ENCODE data around the gene TRAM2.

Gene TRAM2

DNA sequence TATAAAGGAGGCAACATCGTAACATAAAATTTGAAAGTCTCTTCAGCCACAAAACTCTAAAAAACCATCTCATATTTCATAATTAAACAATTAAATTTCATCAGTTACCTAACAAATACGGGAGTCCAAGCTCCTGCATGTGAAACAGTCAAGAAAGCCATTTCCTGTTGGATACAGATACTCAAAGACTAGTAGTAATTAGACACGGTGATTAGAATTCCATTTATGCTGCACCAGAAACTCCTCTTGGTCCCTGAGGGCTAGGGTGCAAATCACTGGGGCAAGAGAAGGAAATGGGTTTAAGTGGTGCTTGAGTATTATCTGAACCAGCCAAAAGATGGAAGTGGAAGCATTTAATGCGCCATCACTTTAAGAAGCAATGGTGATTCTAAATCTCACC lies 27.4 kb downstream of the TRAM2 start:
- Histone ChIP-seq H3K9me3 (replicated peaks in 1 of 11) (no peaks in the 10 kb centered on the region), H3K27ac (no peak overlapping the region), H3K36me3 (peaks cover 0 to 79% (median 29%) of the 10 kb centered on the region in 11 experiments; a peak in 13 of 22 replicates), H3K27me3 (no peaks in the 10 kb centered on the region), H3K4me1 (peaks cover 64 to 97% (median 92%) of the 10 kb centered on the region in 10 experiments), H3K4me3 (no peak overlapping the region), H4K20me1 (peaks cover 40 to 99% (median 90%) of the 10 kb centered on the region in 11 experiments; a peak in 18 of 22 replicates), H3K4me2 (peak overlapping the region in 9 of 11 experiments; percentile 23 to 64 (median 45); a peak in 15 of 22 replicates), H3K9ac (no peak overlapping the region)
- no peak for TF ChIP-seq Cebpa-rat (IDR thresholded peaks at IDR 0.05)

- H3K4me2 ChIP-seq = peak overlapping the region in 4 of 11 experiments; percentile 12 to 78 (median 64); a peak in 3 of 22 replicates
- peaks cover 62 to 97% (median 95%) of the 10 kb centered on the region in 10 experiments for H3K4me1 ChIP-seq
- no peak overlapping the region for H3K27ac ChIP-seq
- H3K27me3 ChIP-seq = no peaks in the 10 kb centered on the region
- H3K9ac ChIP-seq = no peak overlapping the region
- H3K4me3 ChIP-seq = no peak overlapping the region
- peaks cover 0 to 83% (median 26%) of the 10 kb centered on the region in 11 experiments; a peak in 13 of 22 replicates for H3K36me3 ChIP-seq
- TF ChIP-seq Cebpa-rat (IDR thresholded peaks at IDR 0.05) = no peak
- H3K9me3 ChIP-seq (replicated peaks in 1 of 11) = no peaks in the 10 kb centered on the region
- peaks cover 40 to 99% (median 88%) of the 10 kb centered on the region in 11 experiments; a peak in 18 of 22 replicates for H4K20me1 ChIP-seq
These were observed 27.9 kb downstream of the TRAM2 start for GRCh38 chr6:52548999-52549398.

- peak overlapping the region in 5 of 11 experiments; percentile 46 to 78 (median 56); a peak in 7 of 22 replicates for H3K4me2 ChIP-seq
- H3K9me3 ChIP-seq (replicated peaks in 1 of 11) = no peaks in the 10 kb centered on the region
- no peak overlapping the region for H3K27ac ChIP-seq
- peaks cover 38 to 99% (median 86%) of the 10 kb centered on the region in 11 experiments; a peak in 18 of 22 replicates for H4K20me1 ChIP-seq
- H3K4me3 ChIP-seq = no peak overlapping the region
- H3K36me3 ChIP-seq = peaks cover 0 to 90% (median 24%) of the 10 kb centered on the region in 11 experiments; a peak in 13 of 22 replicates
- no peak for TF ChIP-seq Cebpa-rat (IDR thresholded peaks at IDR 0.05)
- H3K4me1 ChIP-seq = peaks cover 58 to 97% (median 95%) of the 10 kb centered on the region in 10 experiments
- no peak overlapping the region for H3K9ac ChIP-seq
- no peaks in the 10 kb centered on the region for H3K27me3 ChIP-seq
These were observed 28.5 kb downstream of the TRAM2 start for GRCh38 chr6:52548353-52548713.

DNA sequence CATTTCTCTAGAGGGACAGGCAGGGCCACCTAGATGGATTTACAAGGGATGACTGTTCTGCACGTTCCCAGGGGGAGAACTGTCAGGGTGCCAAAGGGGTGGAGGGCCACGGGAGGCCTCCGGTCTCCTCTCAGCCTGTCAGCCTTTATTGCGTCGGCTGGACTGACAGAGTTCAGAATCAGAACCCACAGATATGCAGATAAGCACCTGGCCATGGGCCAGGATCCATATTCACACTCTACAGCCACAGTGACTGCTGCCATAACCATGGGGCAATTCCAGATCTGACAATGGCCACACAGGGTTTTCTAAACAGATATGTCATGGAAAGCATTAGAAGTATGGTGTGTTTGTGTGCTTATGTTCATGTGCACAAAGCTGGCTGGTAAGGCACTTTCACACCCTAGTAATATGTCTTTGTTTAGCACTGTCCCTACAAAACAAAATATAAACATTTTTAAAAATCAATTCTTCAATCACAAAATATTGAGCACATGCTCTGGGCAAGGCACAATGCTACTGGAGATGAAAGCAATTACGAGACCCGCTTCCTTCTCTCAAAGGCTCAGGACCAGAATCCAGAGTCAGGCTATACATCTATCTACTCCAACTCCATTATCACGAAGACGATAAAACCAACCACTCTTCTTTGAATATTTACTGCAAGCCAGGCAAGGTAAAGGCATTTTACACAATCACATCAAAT lies 29.1 kb downstream of the TRAM2 start:
- peaks cover 0 to 91% (median 24%) of the 10 kb centered on the region in 11 experiments; a peak in 13 of 22 replicates for H3K36me3 ChIP-seq
- H3K4me2 ChIP-seq = peak overlapping the region; percentile 18 to 78 (median 46); a peak in 20 of 22 replicates
- TF ChIP-seq Cebpa-rat (IDR thresholded peaks at IDR 0.05) = no peak
- 0 out of 22 replicates have a peak overlapping the region, but pooled peaks of 1 of the 11 experiments have one; percentile 16 for H3K9ac ChIP-seq
- H3K4me3 ChIP-seq = no peak overlapping the region
- H3K9me3 ChIP-seq (replicated peaks in 1 of 11) = no peaks in the 10 kb centered on the region
- H3K4me1 ChIP-seq = peaks cover 52 to 97% (median 91%) of the 10 kb centered on the region in 10 experiments
- H3K27me3 ChIP-seq = no peaks in the 10 kb centered on the region
- H3K27ac ChIP-seq = no peak overlapping the region
- peaks cover 33 to 98% (median 81%) of the 10 kb centered on the region in 11 experiments; a peak in 18 of 22 replicates for H4K20me1 ChIP-seq

GRCh38 chr6:52546678-52547077 lies 30.2 kb downstream of the TRAM2 start:
- Histone ChIP-seq H3K4me3 (no peak overlapping the region), H3K9me3 (replicated peaks in 1 of 11) (no peaks in the 10 kb centered on the region), H3K4me1 (peaks cover 43 to 91% (median 82%) of the 10 kb centered on the region in 10 experiments), H4K20me1 (peaks cover 22 to 98% (median 73%) of the 10 kb centered on the region in 11 experiments; a peak in 17 of 22 replicates), H3K4me2 (peak overlapping the region in 9 of 11 experiments; percentile 18 to 78 (median 49); a peak in 16 of 22 replicates), H3K27me3 (no peaks in the 10 kb centered on the region), H3K36me3 (peaks cover 0 to 90% (median 15%) of the 10 kb centered on the region in 11 experiments; a peak in 14 of 22 replicates), H3K27ac (peak overlapping the region in 2 of 11 experiments; percentile 8 to 16; a peak in 1 of 22 replicates), H3K9ac (no peak overlapping the region)
- no peak for TF ChIP-seq Cebpa-rat (IDR thresholded peaks at IDR 0.05)

DNA sequence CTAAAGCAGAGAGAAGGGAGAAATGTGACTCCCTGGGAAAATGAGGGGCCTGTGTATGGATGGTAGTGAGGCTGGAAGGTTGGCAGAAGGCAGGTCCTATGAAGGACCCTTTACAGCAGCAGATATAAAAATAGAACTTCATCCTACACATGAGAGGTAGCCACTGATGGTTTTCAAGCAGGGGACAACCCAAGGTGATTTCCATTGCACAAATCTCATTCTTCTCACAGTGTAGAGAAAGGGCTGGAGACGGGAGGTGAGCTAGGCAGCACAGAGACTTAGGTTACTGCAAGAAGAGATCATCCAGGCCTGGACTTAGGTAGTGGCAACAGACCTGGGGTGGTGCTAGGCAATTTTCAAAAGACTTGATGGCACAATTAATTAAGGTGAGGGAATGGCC lies 30.7 kb downstream of the TRAM2 start:
- H4K20me1 ChIP-seq = peaks cover 19 to 98% (median 68%) of the 10 kb centered on the region in 11 experiments; a peak in 17 of 22 replicates
- H3K36me3 ChIP-seq = peaks cover 0 to 90% (median 16%) of the 10 kb centered on the region in 11 experiments; a peak in 14 of 22 replicates
- H3K4me1 ChIP-seq = peaks cover 39 to 91% (median 77%) of the 10 kb centered on the region in 10 experiments
- no peaks in the 10 kb centered on the region for H3K27me3 ChIP-seq
- peak overlapping the region in 6 of 11 experiments; percentile 46 to 78 (median 62); a peak in 11 of 22 replicates for H3K4me2 ChIP-seq
- H3K9me3 ChIP-seq (replicated peaks in 1 of 11) = no peaks in the 10 kb centered on the region
- TF ChIP-seq Cebpa-rat (IDR thresholded peaks at IDR 0.05) = no peak
- H3K4me3 ChIP-seq = no peak overlapping the region
- H3K9ac ChIP-seq = no peak overlapping the region
- H3K27ac ChIP-seq = peak overlapping the region in 1 of 11 experiments; percentile 16; a peak in 1 of 22 replicates

GRCh38 chr6:52545406-52546119 lies 31.3 kb downstream of the TRAM2 start:
- no peak for TF ChIP-seq Cebpa-rat (IDR thresholded peaks at IDR 0.05)
- H3K4me3 ChIP-seq = no peak overlapping the region
- H3K36me3 ChIP-seq = peaks cover 0 to 91% (median 19%) of the 10 kb centered on the region in 11 experiments; a peak in 14 of 22 replicates
- peaks cover 46 to 91% (median 73%) of the 10 kb centered on the region in 10 experiments for H3K4me1 ChIP-seq
- peak overlapping the region in 9 of 11 experiments; percentile 16 to 78 (median 56); a peak in 15 of 22 replicates for H3K4me2 ChIP-seq
- H4K20me1 ChIP-seq = peaks cover 17 to 98% (median 65%) of the 10 kb centered on the region in 11 experiments; a peak in 17 of 22 replicates
- H3K27me3 ChIP-seq = no peaks in the 10 kb centered on the region
- no peak overlapping the region for H3K9ac ChIP-seq
- H3K9me3 ChIP-seq (replicated peaks in 1 of 11) = no peaks in the 10 kb centered on the region
- no peak overlapping the region; a peak in 1 of 22 replicates for H3K27ac ChIP-seq

DNA sequence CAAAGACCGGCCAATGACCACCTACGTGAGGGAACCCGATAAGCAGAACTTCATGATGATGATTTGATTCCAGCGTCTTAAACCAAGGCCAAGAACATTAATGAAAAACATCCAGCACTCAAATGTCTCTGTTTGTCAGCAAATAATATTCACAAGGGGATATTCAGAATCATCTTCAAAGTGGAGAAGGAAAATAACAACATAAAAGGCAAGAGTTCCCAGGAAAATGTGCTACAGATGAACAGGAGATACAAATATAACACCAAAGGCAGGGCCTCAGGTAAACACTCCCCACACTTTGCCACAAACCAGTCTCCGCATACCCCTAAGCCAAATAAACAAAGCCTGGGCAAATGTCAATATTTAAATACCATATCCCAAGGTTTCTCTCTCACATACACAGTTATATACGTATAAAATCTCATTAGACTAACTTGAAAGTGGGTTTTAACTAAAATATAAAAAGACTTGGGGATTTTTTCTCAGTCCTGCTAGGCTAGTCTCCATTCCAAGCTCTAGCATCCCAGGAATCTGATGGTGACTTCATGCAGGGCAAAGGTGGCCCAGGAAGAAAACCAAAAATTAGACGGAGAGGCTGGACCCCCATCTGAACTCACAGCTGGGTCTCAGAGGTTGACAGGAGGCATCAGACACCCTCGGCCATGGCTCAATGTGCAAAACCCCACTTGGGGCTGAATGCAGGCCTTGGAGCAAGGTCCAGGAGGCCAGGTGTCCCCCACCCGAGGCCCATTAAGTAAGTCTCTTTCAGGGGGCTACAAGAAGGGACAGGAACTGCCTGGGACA lies 32.1 kb downstream of the TRAM2 start:
- no peaks in the 10 kb centered on the region for H3K27me3 ChIP-seq
- no peak overlapping the region for H3K4me3 ChIP-seq
- H3K9ac ChIP-seq = no peak overlapping the region
- H3K36me3 ChIP-seq = peaks cover 0 to 83% (median 16%) of the 10 kb centered on the region in 11 experiments; a peak in 14 of 22 replicates
- peak overlapping the region in 10 of 11 experiments; percentile 28 to 78 (median 59); a peak in 19 of 22 replicates for H3K4me2 ChIP-seq
- H4K20me1 ChIP-seq = peaks cover 17 to 98% (median 58%) of the 10 kb centered on the region in 11 experiments; a peak in 17 of 22 replicates
- TF ChIP-seq Cebpa-rat (IDR thresholded peaks at IDR 0.05) = no peak
- no peaks in the 10 kb centered on the region for H3K9me3 ChIP-seq (replicated peaks in 1 of 11)
- no peak overlapping the region; a peak in 1 of 22 replicates for H3K27ac ChIP-seq
- H3K4me1 ChIP-seq = peaks cover 49 to 91% (median 73%) of the 10 kb centered on the region in 10 experiments
